Midbrain (tissue), 1 donor: ENCODE results near the gene ZNF200.
"Not testable (repeated sequence)": the region's sequence is repeated elsewhere in the genome, so short reads cannot be mapped to it uniquely, and the experiment has no call there.

Source experiments
- DNase-seq: peaks from one replicate; lab custom pipeline; 2025; lab: John Stamatoyannopoulos, UW

The ZNF200 gene

DNA sequence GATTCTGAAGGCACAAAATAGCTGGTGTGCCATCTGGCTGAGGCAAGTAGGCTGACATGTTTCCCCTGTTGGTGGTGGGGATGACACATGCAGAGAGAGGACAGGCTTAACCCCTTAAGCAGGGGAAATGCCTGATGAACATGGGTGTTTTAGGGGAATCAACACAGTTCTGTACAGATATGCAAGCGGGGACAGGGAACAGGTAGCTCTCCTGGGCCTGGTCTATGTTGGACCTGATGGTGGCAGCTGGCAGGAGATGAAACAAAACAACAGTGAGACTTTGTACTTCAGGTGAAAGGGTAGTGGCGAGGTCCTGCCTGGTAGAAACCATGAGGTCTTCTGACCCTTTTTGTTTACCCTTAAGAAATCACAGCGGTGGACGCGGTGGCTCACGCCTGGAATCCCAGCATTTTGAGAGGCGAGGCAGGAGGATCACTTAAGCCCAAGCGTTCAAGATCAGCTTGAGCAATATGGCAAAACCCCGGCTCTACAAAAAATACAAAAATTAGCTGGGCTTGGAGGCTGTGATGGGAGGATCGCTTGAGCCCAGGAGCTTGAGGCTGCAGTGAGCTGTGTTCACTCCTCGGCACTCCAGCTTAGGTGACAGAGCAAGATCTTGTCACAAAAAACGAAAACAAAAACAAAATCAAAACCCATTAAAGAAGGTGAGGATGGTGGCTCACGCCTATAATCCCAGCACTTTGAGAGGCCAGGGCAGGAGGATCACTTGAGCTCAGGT lies 36.5 kb downstream of the ZNF200 start:
- DNase-seq: no peak

DNA sequence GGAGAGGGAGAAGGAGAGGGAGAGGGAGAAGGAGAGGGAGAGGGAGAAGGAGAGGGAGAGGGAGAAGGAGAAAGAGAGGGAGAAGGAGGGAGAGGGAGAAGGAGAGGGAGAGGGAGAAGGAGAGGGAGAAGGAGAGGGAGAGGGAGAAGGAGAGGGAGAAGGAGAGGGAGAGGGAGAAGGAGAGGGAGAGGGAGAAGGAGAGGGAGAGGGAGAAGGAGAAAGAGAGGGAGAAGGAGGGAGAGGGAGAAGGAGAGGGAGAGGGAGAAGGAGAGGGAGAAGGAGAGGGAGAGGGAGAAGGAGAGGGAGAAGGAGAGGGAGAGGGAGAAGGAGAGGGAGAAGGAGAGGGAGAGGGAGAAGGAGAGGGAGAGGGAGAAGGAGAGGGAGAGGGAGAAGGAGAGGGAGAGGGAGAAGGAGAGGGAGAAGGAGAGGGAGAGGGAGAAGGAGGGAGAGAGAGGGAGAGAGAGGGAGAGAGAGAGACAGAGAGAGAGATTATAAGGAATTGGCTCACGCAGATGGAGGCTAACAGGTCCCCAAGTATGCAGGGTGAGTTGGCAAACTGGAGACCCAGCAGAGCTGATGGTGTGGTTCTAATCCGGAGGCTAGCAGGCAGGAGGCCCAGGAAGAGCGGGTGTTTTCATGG lies 37.1 kb downstream of the ZNF200 start:
- not testable (repeated sequence) for DNase-seq

GRCh38 chr16:3195975-3196374 lies 39.0 kb downstream of the ZNF200 start:
- DNase-seq: no peak

GRCh38 chr16:3194792-3195191 lies 40.2 kb downstream of the ZNF200 start:
- no peak for DNase-seq

- no peak for DNase-seq
These were observed 41.4 kb downstream of the ZNF200 start for GRCh38 chr16:3193221-3194212.

DNA sequence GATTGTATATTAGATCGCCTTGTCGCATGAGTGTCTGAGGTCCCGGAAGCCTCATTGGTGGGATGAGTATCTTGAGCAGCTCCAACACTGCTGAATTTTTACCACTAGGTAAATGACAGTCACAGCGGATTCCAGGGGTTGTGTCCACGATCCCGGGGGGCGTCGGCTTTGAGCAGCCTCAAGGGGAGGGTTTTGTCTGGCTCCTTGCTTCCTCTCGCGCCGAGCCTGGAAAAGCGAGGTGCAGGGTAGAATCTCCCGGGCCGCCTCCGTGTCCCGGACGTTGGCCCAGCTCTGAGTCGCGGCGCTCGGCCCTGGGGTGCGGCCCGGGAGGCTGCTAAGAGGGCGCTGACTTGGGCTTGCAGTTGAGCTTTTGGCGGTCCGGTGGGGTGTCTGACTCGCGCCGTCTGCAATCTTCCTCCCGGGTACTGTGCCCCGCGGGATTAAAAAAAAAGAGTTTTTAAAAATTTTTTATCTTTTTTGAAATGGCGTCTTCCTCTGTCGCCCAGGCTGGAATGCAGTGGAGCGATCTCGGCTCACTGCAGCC lies 42.4 kb downstream of the ZNF200 start:
- DNase-seq: no peak

DNA sequence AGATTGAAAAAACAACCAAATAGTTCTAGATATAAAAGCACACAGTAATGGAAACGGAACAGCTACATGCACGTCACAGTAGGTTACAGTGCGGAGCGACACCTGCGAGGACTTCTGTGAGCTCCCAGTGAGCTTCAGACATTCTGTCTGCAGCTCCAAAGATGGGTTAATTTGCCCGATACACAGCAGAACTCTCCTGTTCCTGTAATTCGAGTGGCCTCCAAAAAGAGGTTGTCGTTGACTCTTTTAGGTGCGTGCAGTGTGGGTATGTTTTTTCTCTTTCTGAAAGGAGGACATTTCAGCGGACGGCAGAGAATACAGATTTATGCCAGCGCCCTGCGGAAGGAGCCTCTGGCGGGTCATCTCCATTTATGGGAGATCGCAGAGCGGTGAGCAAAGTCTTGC lies 44.0 kb downstream of the ZNF200 start:
- no peak for DNase-seq

- DNase-seq: no peak
These were observed 45.1 kb downstream of the ZNF200 start for GRCh38 chr16:3189869-3190268.

GRCh38 chr16:3188925-3189825 lies 45.8 kb downstream of the ZNF200 start:
- DNase-seq: no peak

GRCh38 chr16:3188675-3188924 lies 46.4 kb downstream of the ZNF200 start:
- no peak for DNase-seq

DNA sequence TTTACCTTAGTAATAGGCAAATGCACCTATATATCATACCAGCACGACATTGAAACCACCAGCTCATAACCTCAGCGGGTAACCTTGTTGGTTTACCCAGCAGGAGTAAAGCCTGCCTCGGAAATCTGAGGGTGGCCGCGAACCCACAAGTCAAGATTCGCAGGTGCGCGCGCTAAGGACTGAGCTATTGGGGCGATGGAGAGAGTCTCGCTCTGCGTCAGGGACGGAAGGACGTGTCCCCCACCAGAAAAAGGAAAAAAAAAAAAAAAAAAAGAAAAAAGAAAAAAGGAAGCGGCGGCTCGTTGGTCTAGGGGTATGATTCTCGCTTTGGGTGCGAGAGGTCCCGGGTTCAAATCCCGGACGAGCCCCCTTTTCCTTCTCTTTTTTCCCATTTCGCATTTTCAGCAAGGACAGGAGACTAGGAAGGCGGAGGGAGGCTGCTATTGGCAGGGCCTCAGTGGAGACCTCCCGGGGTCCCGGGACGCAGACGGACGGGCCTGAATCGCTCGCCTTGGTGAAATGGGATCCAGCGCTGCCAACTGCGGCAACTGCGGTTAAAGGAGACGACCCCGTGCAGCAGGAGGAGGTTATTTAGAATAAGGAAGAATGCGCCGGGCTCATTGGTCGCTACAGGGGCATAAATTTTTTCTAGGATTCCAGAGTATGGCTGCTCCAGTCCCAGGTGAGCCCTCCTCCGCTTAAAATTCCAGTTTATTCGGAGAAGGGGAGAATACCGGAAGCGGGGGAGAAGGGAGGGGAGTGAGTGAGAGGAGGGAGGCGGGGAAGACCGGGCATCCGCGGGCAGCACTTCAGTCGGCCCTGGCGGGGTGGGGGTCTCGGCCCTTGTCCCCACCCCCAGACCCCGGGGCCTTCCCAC lies 46.9 kb downstream of the ZNF200 start, which contains the start of gene OR1F1:
Gene OR1F1, plus strand, starts transcription at position 407 of the 877 bp plus-strand sequence.
- DNase-seq: no peak

DNA sequence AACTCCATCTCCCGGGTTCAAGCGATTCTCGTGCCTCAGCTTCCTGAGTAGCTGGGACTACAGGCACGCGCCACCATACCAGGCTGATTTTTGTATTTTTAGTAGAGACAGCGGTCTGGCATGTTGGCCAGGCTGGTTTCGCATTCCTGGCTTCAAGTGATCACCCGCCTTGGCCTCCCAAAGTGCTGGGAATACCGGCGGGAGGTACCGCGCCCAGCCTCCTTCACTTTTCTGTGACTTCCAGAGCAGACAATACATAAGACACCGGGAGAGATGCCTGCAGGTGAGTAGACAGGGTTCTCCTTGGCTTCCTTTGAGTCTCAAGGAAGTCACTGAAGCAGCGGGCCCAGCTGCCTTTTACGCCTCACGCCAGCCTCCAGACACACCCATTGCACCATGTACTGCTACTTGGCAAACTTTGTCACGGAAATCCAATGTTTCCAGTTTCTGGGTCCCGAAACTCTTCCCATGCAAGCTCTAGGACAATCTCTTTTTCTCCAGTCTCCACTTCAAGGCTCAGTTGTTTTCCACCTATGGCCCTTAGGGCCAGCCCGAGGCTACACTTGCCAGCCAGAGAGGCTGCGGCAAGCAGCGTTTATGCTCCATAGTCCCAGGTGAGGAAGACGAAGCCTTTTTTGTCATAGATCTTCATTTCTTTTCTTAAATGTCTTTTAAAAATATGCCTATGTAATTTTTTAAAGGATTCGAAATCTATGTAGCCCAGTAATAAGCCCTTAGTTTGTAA lies 47.8 kb downstream of the ZNF200 start:
- no peak for DNase-seq

DNA sequence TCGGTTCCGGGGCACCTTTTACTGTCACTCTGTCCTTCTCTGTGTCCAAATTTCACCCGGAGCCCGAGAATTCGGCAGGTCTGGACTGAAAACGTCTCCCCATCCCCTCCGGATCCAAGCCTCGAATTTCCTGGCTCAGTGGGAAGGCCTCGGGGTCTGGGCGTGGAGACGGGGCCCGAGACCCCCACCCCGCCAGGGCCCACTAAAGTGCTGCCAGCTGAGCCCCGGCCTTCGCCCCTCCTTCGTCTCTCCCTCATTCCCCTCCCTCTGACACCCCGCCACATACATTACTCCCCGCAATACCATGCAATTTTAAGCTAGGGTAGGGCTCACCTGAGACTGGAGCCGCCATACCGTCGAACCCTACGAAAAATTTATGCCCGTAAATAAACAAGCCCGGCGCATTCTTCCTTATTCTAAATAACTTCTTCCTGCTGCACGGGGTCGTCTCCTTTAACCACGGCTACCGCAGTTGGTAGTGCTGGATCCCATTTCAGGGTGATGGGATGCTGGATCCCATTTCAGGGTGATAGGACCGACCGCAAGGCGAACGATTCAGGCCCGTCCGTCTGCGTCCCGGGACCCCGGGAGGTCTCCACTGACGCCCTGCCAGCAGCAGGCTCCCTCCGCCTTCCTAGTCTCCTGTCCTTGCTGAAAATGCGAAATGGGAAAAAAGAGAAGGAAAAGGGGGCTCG lies 51.4 kb downstream of the ZNF200 start:
- DNase-seq: no peak

DNA sequence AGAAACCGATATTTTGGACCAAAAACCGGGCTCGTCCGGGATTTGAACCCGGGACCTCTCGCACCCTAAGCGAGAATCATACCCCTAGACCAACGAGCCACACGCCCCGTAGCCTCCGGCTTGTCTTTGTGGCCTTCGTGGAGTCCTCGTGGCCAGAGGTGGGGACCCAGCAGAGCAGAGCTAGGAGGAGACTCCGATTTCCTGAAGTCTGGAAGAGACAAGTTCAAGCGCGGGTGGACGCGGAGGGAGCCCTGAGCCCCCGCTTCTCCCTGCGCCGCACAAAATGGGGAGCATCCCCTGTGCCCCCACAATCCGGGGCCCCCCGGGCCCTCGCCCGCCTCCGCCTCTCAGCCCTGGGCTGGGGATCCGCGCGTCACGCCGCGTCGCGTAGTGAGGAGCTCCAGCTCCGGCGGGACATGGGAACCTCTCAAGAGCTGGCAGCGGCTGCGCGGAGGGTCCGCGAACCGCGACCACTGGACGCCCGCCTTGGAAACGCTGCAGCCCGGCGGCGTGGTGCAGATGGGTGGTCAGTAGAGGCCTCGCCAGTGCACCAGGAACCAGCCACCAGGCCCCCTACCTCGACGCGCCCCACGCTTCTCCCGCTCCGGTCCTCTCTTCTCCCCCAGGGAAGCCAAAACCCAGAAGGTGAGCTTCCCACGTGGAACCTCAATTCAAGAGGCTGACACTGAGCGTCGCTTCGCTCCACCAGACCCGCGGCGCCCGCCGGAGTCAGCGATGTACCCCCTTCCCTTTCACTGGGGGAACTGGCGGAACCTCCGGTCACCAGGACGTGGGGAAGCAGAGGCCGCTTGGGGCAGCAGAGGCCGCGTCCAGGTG lies 52.1 kb downstream of the ZNF200 start:
- DNase-seq: no peak

DNA sequence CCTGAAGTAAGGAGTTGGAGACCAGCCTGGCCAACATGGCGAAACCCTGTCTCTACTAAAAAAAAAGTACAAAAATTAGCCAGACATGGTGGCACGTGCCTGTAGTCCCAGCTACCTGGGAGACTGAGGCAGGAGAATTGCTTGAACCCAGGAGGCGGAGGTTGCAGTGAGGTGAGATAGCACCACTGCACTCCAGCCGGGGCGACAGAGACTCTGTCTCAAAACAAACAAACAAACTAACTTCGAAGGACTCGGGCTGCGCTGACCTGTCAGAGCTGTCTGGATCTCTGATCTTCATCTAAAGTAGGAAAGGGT lies 52.7 kb downstream of the ZNF200 start:
- DNase-seq: not testable (repeated sequence)

- DNase-seq: no peak
These were observed 54.5 kb downstream of the ZNF200 start for GRCh38 chr16:3180445-3180878.

- no peak for DNase-seq
These were observed 55.3 kb downstream of the ZNF200 start for GRCh38 chr16:3179651-3180050.
